Measurements from ENCODE around the gene RNF186. TPM values are rescaled to one million over a fixed set of nuclear protein-coding genes. Genes with fewer than 3 reads are reported as not detected.
"Not testable (repeated sequence)": the region's sequence is repeated elsewhere in the genome, so short reads cannot be mapped to it uniquely, and the experiment has no call there.

Gene RNF186
- under 1 TPM in 2 of 3 donors, not detected in 1; 0.28 to 0.35 TPM for polyA plus RNA-seq (ENCODE audit: insufficient read length in 3 of 3)

GRCh38 chr1:19814681-19815503, at the start of gene RNF186:
Gene RNF186 (minus strand): TSS chr1:19815283. CDS start chr1:19815101, 182 bp downstream.
- DNase-seq (ENCODE audit: low read depth in 3 of 3, low spot score in 2 of 3): peak in 1 of 3 donors; percentile 40

- no peak for DNase-seq (ENCODE audit: low read depth in 3 of 3, low spot score in 2 of 3)
Observed at GRCh38 chr1:19864570-19865160, 49.6 kb upstream of the RNF186 start.

DNA sequence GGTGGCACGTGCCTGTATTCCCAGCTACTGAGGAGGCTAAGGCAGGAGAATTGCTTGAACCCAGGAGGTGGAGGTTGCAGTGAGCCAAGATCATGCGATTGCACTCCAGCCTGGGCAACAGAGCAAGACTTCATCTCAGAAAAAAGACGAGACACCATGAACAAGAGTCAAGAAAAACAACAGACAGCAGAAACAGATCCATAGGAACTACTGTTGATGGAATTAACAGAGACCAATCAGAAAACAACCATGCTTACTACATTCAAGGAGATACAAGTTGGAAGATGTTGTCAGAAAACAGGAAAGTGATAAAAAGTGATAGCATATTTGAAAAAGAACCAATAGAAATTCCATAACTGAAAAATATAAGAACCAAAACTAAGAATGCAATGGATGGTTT, 47.9 kb upstream of the RNF186 start:
- no peak for DNase-seq (ENCODE audit: low read depth in 3 of 3, low spot score in 2 of 3)

- no peak for DNase-seq (ENCODE audit: low read depth in 3 of 3, low spot score in 2 of 3)
Observed at GRCh38 chr1:19861842-19862530, 46.9 kb upstream of the RNF186 start.

- no peak for DNase-seq (ENCODE audit: low read depth in 3 of 3, low spot score in 2 of 3)
Observed at GRCh38 chr1:19861034-19861433, 46.0 kb upstream of the RNF186 start.

DNA sequence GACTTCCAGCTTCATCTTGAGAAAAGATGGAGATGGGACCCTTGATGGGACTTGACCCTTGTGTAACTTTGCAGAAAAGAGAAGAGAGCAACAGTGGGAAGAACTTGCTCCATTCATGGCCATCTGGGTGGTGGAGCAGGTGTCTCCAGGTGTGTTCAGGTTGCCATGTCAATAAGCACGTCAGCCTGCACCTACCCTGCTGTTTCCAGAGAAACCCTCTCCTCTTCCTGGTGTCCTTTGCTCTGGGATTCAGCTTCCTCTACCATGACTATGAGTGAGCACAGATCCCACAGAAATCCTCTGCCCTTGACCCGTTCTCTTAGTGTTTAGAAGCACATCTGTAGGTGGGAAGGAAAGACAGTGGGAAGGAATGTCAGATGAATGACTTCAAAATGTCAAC, 45.3 kb upstream of the RNF186 start:
- DNase-seq (ENCODE audit: low read depth in 3 of 3, low spot score in 2 of 3): no peak

- no peak for DNase-seq (ENCODE audit: low read depth in 3 of 3, low spot score in 2 of 3)
Observed at GRCh38 chr1:19859876-19860275, 44.8 kb upstream of the RNF186 start.

DNA sequence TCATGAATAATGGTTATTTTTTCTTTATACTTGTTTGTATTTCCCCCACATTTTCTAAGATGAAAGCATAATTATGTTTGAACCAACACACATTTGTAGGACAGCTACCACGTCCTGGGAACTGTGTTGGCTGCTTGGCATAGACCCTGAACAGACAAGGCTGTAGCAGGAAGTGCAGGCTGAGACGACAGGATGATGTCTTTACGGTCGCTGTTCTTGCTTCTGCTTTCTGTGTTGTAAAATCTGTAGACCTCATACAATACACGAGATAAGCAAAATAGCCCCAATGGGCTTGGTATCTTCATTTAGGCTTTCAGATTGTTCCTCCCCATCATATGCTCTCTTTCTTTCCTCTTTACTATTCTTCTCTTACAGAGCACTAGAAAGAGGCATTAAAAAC, 43.8 kb upstream of the RNF186 start:
- DNase-seq (ENCODE audit: low read depth in 3 of 3, low spot score in 2 of 3): no peak

DNA sequence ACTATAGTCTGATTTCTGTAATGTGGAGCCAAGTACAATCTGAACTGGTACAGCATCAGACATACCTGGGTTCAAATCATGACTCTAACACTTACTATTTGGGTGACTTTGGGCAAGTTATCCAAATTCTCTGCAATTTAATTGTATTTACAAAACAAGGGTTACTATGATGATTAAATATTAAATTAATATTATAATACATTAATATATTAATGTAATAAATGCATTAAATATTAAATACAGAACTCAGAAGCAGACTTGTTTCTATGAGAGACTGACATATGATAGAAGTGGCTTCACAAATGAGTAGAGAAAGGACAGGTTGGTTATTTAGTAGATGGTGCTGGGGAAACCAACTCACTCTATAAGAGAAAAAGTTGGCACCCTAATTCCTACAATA, 39.8 kb upstream of the RNF186 start:
- no peak for DNase-seq (ENCODE audit: low read depth in 3 of 3, low spot score in 2 of 3)

GRCh38 chr1:19852036-19852435, 37.0 kb upstream of the RNF186 start:
- no peak for DNase-seq (ENCODE audit: low read depth in 3 of 3, low spot score in 2 of 3)

GRCh38 chr1:19850214-19850613, 35.1 kb upstream of the RNF186 start:
- DNase-seq (ENCODE audit: low read depth in 3 of 3, low spot score in 2 of 3): no peak

DNA sequence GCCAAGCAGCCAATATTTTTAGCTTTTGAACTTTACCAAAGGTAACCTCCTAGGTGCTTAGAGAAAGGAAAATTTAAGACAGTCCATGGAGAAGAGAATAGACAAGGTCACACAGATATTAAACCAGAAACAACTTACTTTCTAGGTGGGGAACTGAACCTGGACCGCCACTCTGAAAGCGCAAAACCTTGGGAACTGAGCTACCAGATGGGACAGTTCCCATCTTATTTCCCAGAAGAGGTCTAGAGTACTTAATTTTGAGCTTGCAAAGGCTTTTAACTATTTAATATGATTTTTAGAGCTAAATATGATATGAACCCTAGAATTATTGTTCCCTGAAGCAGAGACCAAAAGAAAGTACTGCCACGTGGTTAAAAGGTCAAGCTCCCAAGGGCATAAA, 34.2 kb upstream of the RNF186 start:
- DNase-seq (ENCODE audit: low read depth in 3 of 3, low spot score in 2 of 3): not testable (repeated sequence)

- not testable (repeated sequence) for DNase-seq (ENCODE audit: low read depth in 3 of 3, low spot score in 2 of 3)
Observed at GRCh38 chr1:19847334-19847733, 32.3 kb upstream of the RNF186 start.

DNA sequence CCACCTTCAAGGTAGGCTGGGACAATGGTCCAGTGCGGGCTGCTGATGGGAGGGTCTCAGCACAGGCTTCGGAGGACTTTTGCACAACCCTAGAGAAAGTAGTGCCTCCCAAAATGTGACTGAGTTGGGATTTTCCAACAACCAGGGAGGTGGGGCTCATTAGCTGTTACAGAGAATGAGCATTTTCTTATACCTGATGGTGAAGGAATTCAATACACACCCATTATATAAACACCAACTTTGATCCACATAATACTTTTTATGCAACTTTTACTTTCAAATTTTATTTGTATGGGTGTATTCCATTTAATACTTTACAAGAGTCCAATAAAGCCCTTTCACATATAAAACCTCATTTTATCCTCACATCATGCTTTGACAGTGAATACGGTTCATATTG, 31.3 kb upstream of the RNF186 start:
- no peak for DNase-seq (ENCODE audit: low read depth in 3 of 3, low spot score in 2 of 3)

GRCh38 chr1:19845555-19845954, 30.5 kb upstream of the RNF186 start:
- DNase-seq (ENCODE audit: low read depth in 3 of 3, low spot score in 2 of 3): no peak

DNA sequence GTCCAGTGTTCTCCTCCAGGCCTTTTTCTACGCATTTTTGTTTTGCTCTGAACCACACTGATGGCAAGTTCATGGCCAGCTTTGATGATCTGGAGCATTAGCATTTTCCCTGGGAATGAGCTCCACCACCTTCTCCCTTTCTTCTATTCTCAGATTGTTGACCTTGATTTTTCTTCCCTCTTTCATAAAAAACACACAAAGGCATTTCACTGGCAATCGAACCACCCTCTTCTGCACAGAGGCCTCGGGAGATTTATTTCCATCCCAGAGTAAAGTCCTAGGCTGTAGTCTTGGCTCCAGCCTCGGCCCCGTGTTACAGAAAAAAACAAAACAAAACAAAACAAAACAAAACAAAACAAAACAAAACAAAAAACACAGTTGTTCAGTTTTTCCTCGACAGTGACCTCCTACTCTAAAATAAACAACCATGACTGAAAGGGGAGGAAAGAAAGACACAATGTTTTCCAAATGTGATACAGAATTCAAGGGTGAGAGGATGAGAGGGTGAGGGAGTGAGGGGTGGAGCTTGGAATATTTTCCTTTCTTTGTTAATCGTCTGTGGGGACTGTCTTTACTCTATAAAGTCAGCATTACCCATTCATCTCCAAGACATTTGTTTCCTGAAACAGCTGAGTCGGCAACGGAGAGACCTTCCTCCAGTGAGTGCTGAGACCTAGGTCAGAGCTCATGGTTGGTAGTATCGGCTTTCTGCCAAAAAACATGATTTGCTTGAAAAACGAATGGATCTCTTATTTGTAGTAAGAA, 29.8 kb upstream of the RNF186 start:
- peak; percentile 20 to 38 (median 21) for DNase-seq (ENCODE audit: low read depth in 3 of 3, low spot score in 2 of 3)

DNA sequence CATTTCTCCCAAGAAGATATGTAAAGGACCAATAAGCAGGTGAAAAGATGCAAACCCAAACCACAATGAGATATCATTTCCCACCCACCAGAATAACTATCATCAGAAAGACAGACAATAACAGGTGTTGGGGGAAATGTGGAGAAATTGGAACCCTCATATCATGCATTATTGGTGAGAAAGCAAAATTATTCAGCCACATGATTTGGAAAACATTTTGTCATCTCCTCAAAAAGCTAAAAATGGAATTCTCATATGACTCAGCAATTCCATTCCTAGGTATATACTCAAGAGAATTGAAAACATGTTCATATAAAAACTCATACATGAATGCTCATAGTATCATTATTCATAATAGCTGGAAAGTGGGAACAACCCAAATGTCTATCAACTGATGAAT, 25.1 kb upstream of the RNF186 start:
- DNase-seq (ENCODE audit: low read depth in 3 of 3, low spot score in 2 of 3): no peak

GRCh38 chr1:19837866-19838265, 22.8 kb upstream of the RNF186 start:
- DNase-seq (ENCODE audit: low read depth in 3 of 3, low spot score in 2 of 3): no peak

DNA sequence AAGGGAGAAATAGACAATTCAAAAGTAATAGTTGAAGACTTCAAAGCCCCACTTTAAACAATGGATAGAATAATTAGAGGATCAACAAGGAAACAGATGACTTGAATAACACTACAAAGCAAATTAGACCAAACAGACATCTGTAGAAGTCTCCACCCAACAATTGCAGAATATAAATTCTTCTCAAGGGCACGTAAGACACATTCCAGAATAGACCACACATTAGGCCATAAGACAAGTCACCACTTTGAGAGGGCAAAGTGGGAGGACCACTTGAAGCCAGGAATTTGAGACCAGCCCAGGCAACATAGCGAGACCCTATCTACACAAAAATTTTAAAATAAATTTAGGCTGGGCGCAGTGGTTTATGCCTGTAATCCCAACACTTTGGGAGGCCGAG, 20.5 kb upstream of the RNF186 start:
- DNase-seq (ENCODE audit: low read depth in 3 of 3, low spot score in 2 of 3): no peak

GRCh38 chr1:19831441-19831840, 16.4 kb upstream of the RNF186 start:
- no peak for DNase-seq (ENCODE audit: low read depth in 3 of 3, low spot score in 2 of 3)

DNA sequence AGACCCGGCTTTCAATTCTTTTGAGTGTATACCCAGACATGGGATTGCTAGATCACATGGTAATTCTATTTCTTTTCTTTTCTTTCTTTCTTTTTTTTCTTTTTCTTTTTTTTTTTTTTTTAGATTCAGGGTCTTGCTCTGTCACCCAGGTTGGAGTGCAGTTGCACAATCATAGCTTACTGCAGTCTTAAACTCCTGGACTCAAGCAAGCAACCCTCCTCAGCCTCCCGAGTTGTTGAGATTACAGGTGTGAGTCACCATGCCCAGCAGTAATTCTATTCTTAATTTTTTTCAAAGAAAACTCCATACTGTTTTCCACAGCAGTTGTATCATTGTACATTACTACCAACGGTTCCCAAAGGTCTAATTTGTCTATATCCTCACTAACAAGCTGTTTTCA, 13.5 kb upstream of the RNF186 start:
- no peak for DNase-seq (ENCODE audit: low read depth in 3 of 3, low spot score in 2 of 3)
